GM20000 (cell line): ENCODE results near the gene FAM81B.

Source experiments
- DNase-seq: peaks from one replicate; pipeline ENCODE4 v3.0.0; 2012; ENCODE audit warnings: low spot score
- TF ChIP-seq, protein P1 (sequence below): IDR thresholded peaks from 2 replicates; pipeline ENCODE4 v1.5.1; 2012; ENCODE audit warnings: mild to moderate bottlenecking, control low read depth; ENCODE audit errors: extremely low read depth, missing control alignments

The FAM81B gene

GRCh38 chr5:95424526-95424925 is 33.4 kb downstream of the FAM81B start:
- DNase-seq = no peak
- TF ChIP-seq, protein P1, sequence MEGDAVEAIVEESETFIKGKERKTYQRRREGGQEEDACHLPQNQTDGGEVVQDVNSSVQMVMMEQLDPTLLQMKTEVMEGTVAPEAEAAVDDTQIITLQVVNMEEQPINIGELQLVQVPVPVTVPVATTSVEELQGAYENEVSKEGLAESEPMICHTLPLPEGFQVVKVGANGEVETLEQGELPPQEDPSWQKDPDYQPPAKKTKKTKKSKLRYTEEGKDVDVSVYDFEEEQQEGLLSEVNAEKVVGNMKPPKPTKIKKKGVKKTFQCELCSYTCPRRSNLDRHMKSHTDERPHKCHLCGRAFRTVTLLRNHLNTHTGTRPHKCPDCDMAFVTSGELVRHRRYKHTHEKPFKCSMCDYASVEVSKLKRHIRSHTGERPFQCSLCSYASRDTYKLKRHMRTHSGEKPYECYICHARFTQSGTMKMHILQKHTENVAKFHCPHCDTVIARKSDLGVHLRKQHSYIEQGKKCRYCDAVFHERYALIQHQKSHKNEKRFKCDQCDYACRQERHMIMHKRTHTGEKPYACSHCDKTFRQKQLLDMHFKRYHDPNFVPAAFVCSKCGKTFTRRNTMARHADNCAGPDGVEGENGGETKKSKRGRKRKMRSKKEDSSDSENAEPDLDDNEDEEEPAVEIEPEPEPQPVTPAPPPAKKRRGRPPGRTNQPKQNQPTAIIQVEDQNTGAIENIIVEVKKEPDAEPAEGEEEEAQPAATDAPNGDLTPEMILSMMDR = no peak

GRCh38 chr5:95426227-95426626 is 35.1 kb downstream of the FAM81B start:
- TF ChIP-seq, protein P1 = no peak
- DNase-seq = no peak

DNA sequence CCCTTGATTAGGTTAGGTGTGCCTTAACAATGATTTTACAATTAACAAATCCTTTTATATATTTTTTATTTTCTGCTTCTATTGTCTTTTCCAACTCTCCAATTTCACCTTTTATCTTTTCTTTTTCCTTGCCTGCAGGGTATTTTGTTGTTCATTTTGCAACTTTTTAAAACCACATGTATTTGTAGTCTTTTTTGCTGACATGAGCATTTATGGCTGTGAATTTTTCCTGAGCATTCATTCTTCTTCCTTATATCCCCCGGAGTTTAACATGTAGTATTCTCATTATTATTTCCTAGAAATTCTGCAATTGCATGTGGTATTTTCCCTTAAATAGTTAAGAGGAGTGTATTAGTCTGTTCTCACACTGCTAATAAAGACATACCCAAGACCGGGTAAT is 41.6 kb downstream of the FAM81B start:
- no peak for DNase-seq
- TF ChIP-seq, protein P1 = no peak

- TF ChIP-seq, protein P1 = no peak
- no peak for DNase-seq
Observed at GRCh38 chr5:95439801-95440493, 48.8 kb downstream of the FAM81B start.

DNA sequence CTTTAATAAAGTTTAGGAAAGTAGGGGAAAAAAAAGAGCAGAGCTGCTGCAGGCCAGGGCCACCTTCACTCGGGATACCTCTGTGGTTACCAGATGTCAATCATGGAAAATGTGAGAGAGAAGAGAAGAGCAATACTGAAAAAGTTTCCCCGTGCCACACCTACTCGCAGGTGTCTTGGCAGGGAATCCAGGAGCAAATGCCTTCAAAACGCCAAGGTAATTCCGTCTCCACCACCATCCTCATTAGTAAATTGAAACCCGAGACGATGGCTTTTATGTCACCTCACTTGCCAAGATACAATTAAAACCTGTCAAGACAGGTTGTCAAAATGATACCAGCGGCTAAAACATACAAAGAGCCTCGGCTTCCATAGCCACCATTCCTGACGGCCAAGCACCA is 49.7 kb downstream of the FAM81B start:
- no peak for DNase-seq
- TF ChIP-seq, protein P1 = no peak

DNA sequence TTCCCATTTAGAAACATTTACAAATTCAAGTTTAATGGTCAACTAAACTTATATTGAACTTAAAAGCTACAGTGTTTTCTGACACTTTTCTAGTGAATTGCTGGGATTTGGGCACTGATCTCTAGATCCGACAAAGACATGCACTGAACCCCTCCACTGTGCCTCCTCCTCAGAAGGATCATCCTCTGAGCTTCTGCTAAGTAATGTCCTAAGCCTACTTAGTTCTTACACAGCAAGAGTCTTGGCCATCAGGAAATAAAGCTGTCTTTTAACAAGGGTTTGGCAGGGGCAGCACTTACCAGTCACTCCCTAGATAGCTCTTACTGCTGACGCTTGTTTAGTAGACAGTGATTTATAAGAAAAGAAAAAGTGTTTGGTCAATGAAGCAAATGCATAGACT is 50.5 kb downstream of the FAM81B start:
- TF ChIP-seq, protein P1 = no peak
- DNase-seq = no peak

- TF ChIP-seq, protein P1 = no peak
- no peak for DNase-seq
Observed at GRCh38 chr5:95445442-95445841, 54.3 kb downstream of the FAM81B start.
